ENCODE measurements around the gene KCNMA1. TPM values are rescaled to one million over a fixed set of nuclear protein-coding genes. Genes with fewer than 3 reads are reported as not detected.

Gene KCNMA1
- total RNA-seq, 1 experiment from 2014 or later, result 0.49 TPM

- Histone ChIP-seq H4K20me1 (ENCODE audit: insufficient read depth) (no peaks in the 10 kb centered on the region), H3K79me2 (ENCODE audit: insufficient read depth, low read length) (no peaks in the 10 kb centered on the region), H3K27ac (ENCODE audit: low read depth, low read length) (no peak overlapping the region), H3K36me3 (ENCODE audit: control insufficient read depth in 1 of 2, insufficient read depth in 2 of 2, low read length in 2 of 2) (no peaks in the 10 kb centered on the region), H3K9me2 (ENCODE audit: insufficient read depth) (no peaks in the 10 kb centered on the region), H3K27me3 (ENCODE audit: insufficient read depth, low read length) (peaks cover 53% of the 10 kb centered on the region), H3K9me3 (ENCODE audit: control insufficient read depth in 1 of 2, insufficient read depth in 1 of 2, low read depth in 1 of 2, low read length in 2 of 2) (no peaks in the 10 kb centered on the region), H3K4me3 (replicated peaks in 1 of 2; ENCODE audit: low read depth in 1 of 2, low read length in 2 of 2) (no peak overlapping the region), H3K4me2 (ENCODE audit: low read length) (no peak overlapping the region), H2AFZ (ENCODE audit: low read depth, low read length, poor library complexity, severe bottlenecking) (no peak overlapping the region), H3K9ac (ENCODE audit: low read length) (no peak overlapping the region), H3K4me1 (ENCODE audit: control insufficient read depth in 1 of 2, insufficient read depth in 2 of 2, low read length in 2 of 2) (no peaks in the 10 kb centered on the region)
- intact Hi-C loops (cut with micrococcal nuclease), result no loop called here
- CTCF ChIA-PET, result no interaction called here
- RAD21 ChIA-PET (ENCODE audit: low non-redundant PET in 1 of 2, low total read pairs in 2 of 2, uncharacterized antibody in 2 of 2, unreplicated experiment in 2 of 2), result no interaction called here
- TF ChIP-seq CBX3 (IDR thresholded peaks at IDR 0.05; ENCODE audit: low read depth), result no peak
- TF ChIP-seq JUND (IDR thresholded peaks at IDR 0.05), result no peak
- TF ChIP-seq SIN3A (IDR thresholded peaks at IDR 0.05; ENCODE audit: low read depth), result no peak
- no peak for TF ChIP-seq FOSL1 (IDR thresholded peaks at IDR 0.05; ENCODE audit: low read depth)
- TF ChIP-seq SP1 (IDR thresholded peaks at IDR 0.05; ENCODE audit: low read depth), result no peak
- no peak for TF ChIP-seq EZH2phosphoT487 (IDR thresholded peaks at IDR 0.05; ENCODE audit: borderline replicate concordance)
- no peak for TF ChIP-seq POLR2A (IDR thresholded peaks at IDR 0.05; ENCODE audit: borderline replicate concordance, extremely low read depth, insufficient read depth, insufficient read length)
- TF ChIP-seq, protein P1, sequence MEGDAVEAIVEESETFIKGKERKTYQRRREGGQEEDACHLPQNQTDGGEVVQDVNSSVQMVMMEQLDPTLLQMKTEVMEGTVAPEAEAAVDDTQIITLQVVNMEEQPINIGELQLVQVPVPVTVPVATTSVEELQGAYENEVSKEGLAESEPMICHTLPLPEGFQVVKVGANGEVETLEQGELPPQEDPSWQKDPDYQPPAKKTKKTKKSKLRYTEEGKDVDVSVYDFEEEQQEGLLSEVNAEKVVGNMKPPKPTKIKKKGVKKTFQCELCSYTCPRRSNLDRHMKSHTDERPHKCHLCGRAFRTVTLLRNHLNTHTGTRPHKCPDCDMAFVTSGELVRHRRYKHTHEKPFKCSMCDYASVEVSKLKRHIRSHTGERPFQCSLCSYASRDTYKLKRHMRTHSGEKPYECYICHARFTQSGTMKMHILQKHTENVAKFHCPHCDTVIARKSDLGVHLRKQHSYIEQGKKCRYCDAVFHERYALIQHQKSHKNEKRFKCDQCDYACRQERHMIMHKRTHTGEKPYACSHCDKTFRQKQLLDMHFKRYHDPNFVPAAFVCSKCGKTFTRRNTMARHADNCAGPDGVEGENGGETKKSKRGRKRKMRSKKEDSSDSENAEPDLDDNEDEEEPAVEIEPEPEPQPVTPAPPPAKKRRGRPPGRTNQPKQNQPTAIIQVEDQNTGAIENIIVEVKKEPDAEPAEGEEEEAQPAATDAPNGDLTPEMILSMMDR (IDR thresholded peaks at IDR 0.05 in 2 of 3, conservative IDR thresholded peaks at IDR 0.05 in 1 of 3; ENCODE audit: borderline replicate concordance in 1 of 3, insufficient read depth in 1 of 3, low read depth in 2 of 3, low read length in 2 of 3), result no peak
- no peak for TF ChIP-seq ZNF274 (IDR thresholded peaks at IDR 0.05; ENCODE audit: low read depth, low read length)
- TF ChIP-seq, protein P2, sequence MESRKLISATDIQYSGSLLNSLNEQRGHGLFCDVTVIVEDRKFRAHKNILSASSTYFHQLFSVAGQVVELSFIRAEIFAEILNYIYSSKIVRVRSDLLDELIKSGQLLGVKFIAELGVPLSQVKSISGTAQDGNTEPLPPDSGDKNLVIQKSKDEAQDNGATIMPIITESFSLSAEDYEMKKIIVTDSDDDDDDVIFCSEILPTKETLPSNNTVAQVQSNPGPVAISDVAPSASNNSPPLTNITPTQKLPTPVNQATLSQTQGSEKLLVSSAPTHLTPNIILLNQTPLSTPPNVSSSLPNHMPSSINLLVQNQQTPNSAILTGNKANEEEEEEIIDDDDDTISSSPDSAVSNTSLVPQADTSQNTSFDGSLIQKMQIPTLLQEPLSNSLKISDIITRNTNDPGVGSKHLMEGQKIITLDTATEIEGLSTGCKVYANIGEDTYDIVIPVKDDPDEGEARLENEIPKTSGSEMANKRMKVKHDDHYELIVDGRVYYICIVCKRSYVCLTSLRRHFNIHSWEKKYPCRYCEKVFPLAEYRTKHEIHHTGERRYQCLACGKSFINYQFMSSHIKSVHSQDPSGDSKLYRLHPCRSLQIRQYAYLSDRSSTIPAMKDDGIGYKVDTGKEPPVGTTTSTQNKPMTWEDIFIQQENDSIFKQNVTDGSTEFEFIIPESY (IDR thresholded peaks at IDR 0.05; ENCODE audit: extremely low read depth, insufficient replicate concordance, low read length), result no peak
- no peak for TF ChIP-seq YY1 (IDR thresholded peaks at IDR 0.05; ENCODE audit: extremely low read depth, insufficient replicate concordance, low read depth, low read length)
- no peak for TF ChIP-seq EZH2 (IDR thresholded peaks at IDR 0.05)
- no peak for TF ChIP-seq ZFX (IDR thresholded peaks at IDR 0.05)
- no peak for TF ChIP-seq RAD21 (IDR thresholded peaks at IDR 0.05; ENCODE audit: low read depth)
- no peak for TF ChIP-seq EGR1 (IDR thresholded peaks at IDR 0.05; ENCODE audit: low read depth)
- TF ChIP-seq, protein P3, sequence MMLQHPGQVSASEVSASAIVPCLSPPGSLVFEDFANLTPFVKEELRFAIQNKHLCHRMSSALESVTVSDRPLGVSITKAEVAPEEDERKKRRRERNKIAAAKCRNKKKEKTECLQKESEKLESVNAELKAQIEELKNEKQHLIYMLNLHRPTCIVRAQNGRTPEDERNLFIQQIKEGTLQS (IDR thresholded peaks at IDR 0.05), result no peak
- POLR2A ChIA-PET, result no interaction called here
- DNase-seq (ENCODE audit: low read depth, low spot score) (no peak), ATAC-seq (no peak)
- no TSS peak for BruUV-seq (replicated peaks)
These were observed 514.3 kb downstream of the KCNMA1 start for GRCh38 chr10:77123330-77123729.

Measured in HCT116 (cell line).